Nephron progenitor cell (in vitro differentiated cells): ENCODE data around the gene DPH5.

Experiments used
- DNase-seq: peaks from one replicate; pipeline ENCODE4 v3.0.0; 2021
- H3K27ac Mint-ChIP-seq: 2 replicates; pipeline ENCODE4 v1.8.0; 2021; ENCODE audit warnings: mild to moderate bottlenecking, moderate library complexity, mixed read lengths
- H3K27me3 Mint-ChIP-seq: 2 replicates; pipeline ENCODE4 v1.8.0; 2021; ENCODE audit warnings: mild to moderate bottlenecking, low read depth, mixed read lengths; ENCODE audit not compliant: poor library complexity
- H3K36me3 Mint-ChIP-seq: 2 replicates; pipeline ENCODE4 v1.8.0; 2021; ENCODE audit warnings: low read depth, mixed read lengths
- H3K4me1 Mint-ChIP-seq: 2 replicates; pipeline ENCODE4 v1.8.0; 2021; ENCODE audit warnings: mixed read lengths
- H3K4me3 Mint-ChIP-seq: 2 replicates; pipeline ENCODE4 v1.8.0; 2021; ENCODE audit warnings: mild to moderate bottlenecking, moderate library complexity, mixed read lengths
- H3K9me3 Mint-ChIP-seq: 2 replicates; pipeline ENCODE4 v1.8.0; 2021; ENCODE audit warnings: mild to moderate bottlenecking, moderate library complexity, mixed read lengths
- TF ChIP-seq, protein P1 (sequence below): fragments of 200-600 bp; sonication (generic); IDR thresholded peaks from 2 replicates; pipeline ENCODE4 v1.5.0; 2021; ENCODE audit warnings: antibody characterized with exemption

DPH5 gene

DNA sequence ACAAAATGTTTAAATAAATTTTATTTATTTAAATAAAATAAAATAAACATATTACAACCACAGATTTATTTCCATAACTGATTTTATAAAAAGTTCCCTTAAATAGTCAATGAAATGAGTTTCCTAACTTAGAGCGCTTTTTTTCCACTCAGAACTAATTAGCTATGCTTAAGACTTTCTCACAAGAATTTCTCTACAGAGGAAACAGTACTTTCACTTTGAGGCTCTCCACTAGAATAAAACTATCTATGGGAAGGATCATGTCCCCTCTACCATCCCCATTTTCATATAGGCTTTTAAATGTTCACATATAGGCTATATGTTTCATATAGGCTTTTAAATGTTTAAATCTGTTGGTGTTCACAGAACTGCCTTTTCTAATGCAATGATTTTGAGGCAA lies 40.0 kb upstream of the DPH5 start:
- Mint-ChIP-seq H3K27me3 (peaks cover 2% of the 10 kb centered on the region), H3K4me1 (peaks cover 10% of the 10 kb centered on the region), H3K36me3 (peaks cover 2% of the 10 kb centered on the region), H3K27ac (no peak overlapping the region), H3K4me3 (no peak overlapping the region), H3K9me3 (no peaks in the 10 kb centered on the region)
- TF ChIP-seq, protein P1, sequence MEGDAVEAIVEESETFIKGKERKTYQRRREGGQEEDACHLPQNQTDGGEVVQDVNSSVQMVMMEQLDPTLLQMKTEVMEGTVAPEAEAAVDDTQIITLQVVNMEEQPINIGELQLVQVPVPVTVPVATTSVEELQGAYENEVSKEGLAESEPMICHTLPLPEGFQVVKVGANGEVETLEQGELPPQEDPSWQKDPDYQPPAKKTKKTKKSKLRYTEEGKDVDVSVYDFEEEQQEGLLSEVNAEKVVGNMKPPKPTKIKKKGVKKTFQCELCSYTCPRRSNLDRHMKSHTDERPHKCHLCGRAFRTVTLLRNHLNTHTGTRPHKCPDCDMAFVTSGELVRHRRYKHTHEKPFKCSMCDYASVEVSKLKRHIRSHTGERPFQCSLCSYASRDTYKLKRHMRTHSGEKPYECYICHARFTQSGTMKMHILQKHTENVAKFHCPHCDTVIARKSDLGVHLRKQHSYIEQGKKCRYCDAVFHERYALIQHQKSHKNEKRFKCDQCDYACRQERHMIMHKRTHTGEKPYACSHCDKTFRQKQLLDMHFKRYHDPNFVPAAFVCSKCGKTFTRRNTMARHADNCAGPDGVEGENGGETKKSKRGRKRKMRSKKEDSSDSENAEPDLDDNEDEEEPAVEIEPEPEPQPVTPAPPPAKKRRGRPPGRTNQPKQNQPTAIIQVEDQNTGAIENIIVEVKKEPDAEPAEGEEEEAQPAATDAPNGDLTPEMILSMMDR = no peak
- no peak for DNase-seq

DNA sequence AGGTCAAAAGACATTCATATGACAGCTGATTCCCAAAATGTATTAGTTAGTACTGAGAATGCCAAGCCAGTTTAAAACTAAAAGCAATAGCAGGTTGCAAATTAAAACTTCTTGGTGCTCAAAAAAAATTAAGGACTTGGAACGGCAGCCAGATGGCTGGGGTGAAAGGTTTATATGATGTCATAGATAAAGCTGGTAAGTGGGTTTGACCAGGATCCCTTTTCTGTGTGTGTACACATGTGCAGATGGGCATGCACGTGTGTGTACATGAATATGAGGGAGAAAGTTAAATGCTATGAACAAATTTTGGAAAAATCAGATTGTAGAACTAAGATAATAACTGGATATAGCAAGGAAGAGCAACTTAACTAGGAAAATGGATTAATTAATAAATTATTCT lies 39.1 kb upstream of the DPH5 start:
- DNase-seq = no peak
- no peak overlapping the region for H3K27ac Mint-ChIP-seq

DNA sequence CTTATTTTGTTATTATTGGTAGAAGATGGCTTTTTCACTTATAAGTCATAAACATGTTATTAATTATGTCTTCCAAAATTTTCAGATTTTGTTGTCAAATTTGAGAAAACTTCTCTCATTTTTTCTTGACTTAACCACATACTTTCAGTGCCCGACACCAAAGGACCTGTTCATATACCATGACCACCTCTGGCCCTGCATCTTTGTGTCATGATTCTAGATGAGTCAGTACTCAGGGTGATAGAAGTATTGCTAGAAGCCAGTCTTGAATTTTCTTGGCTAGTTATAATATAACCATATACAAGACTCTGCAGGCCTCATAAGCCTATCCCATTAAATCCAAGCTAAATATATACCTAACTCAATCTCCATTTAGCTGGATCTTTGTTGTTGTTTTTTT lies 35.4 kb upstream of the DPH5 start:
- no peak for DNase-seq
- Mint-ChIP-seq H3K4me3 (no peak overlapping the region), H3K36me3 (peaks cover 17% of the 10 kb centered on the region), H3K27me3 (peaks cover 5% of the 10 kb centered on the region), H3K27ac (no peak overlapping the region), H3K4me1 (no peaks in the 10 kb centered on the region), H3K9me3 (no peaks in the 10 kb centered on the region)
- TF ChIP-seq, protein P1 = no peak

More for the DNA sequence above, 39.1 kb upstream of the DPH5 start:
- TF ChIP-seq, protein P1 = no peak
- Mint-ChIP-seq H3K36me3 (peaks cover 6% of the 10 kb centered on the region), H3K4me3 (no peak overlapping the region), H3K9me3 (no peaks in the 10 kb centered on the region), H3K4me1 (peaks cover 5% of the 10 kb centered on the region), H3K27me3 (peaks cover 5% of the 10 kb centered on the region)

DNA sequence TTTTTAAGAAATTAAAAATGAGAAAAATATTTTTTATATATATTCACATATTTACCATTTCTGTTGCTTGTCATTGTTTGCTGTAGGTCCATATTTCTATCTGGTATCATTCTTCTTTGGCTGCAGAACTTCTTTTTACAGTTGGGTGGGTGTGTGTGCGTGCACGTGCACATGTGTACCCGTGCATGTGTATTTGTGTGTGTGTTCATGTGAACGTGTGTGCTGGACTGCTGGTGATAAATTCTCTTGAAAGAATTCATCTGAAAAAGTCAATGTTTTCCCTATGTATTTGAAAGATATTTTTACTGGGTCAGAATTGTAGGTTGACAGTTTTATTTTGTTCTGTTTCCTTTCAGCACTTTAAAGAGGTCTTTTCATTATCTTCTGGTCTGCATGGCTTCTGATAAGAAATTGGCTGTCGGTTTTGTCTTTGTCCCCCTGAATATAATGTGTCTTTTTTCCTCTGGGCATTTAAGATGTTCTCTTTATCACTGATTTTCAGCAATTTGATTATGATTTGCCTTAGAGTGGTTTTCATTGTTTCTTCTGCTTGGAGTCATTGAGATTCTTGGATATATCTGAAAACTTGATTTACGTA lies 34.5 kb upstream of the DPH5 start:
- TF ChIP-seq, protein P1 = no peak
- Mint-ChIP-seq H3K27me3 (peaks cover 5% of the 10 kb centered on the region), H3K27ac (no peak overlapping the region), H3K36me3 (peaks cover 17% of the 10 kb centered on the region), H3K9me3 (no peaks in the 10 kb centered on the region), H3K4me3 (no peak overlapping the region), H3K4me1 (no peaks in the 10 kb centered on the region)
- DNase-seq = no peak

DNA sequence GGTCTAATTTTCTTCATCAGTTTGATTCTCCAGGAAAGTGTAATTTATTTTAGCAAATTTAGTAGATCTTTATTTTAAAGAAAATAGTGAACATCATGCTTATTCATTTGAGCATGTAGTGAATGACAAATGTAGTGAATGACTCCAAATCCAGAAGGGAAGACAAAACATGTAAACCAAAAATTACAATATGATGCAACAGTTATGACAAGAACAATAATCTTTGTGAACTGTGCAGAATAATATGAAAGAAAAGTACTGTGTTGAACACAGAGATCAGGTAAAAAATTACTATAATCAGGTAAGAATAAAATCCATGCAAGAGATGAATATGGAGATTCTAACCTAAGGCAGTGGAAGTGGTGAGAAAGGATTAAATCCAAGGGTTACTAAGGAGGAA lies 30.0 kb upstream of the DPH5 start:
- no peak overlapping the region for H3K27ac Mint-ChIP-seq
- peaks cover 6% of the 10 kb centered on the region for H3K4me1 Mint-ChIP-seq
- peaks cover 27% of the 10 kb centered on the region for H3K36me3 Mint-ChIP-seq
- peaks cover 3% of the 10 kb centered on the region for H3K27me3 Mint-ChIP-seq
- DNase-seq = no peak
- no peak overlapping the region for H3K4me3 Mint-ChIP-seq
- TF ChIP-seq, protein P1 = no peak
- H3K9me3 Mint-ChIP-seq = no peaks in the 10 kb centered on the region
